ENCODE results near the gene RNF187. TPM values are rescaled to one million over a fixed set of nuclear protein-coding genes. Genes with fewer than 3 reads are reported as not detected.

The RNF187 gene
- total and polyA plus RNA-seq, 2 of the 4 experiments (the other 2 are of a cell fraction): 14.0 to 55.4 TPM

DNA sequence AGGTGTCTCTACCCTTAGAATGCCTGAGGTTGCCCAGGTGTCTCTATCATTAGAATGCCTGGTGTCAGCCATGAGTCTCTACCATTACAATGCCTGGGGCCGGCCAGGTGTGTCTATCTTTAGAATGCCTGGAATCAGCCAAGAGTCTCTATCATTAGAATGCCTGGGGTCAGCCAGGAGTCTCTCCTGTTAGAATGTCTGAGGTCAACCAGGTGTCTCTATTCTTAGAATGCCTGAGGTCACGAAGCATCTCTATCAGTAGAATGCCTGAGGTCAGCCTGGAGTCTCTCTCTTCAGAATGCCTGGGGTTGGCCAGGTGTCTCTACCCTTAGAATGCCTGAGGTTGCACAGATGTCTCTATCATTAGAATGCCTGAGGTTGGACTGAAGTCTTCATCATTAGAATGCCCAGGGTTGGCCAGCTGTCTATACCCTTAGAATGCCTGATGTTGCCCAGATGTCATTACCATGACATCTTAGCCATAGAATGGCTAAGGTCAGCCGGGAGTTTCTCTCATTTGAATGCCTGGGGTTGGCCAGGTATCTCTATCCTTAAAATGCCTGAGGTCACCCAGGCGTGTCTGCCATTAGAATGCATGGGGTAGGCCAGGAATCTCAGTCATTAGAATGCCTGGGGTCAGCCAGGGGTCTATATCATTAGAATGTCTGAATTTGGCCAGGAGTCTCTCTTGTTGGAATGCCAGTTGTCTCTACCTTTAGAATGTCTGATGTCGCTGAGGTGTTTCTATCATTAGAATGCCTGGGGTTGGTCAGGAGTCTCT, 44.0 kb downstream of the RNF187 start:
- Histone ChIP-seq H2AK5ac (ENCODE audit: low read depth, low read length) (no peak overlapping the region), H3K4me3 (ENCODE audit: insufficient read depth, low read depth, low read length) (no peak overlapping the region), H3K23ac (ENCODE audit: low read depth, low read length) (no peak overlapping the region), H2BK120ac (ENCODE audit: low read depth, low read length) (no peak overlapping the region), H3K27ac (ENCODE audit: insufficient read depth, low read length) (no peak overlapping the region), H2AFZ (replicated peaks; ENCODE audit: low read length, poor library complexity) (no peak overlapping the region), H3K9ac (ENCODE audit: low read depth, low read length) (no peak overlapping the region), H2BK15ac (ENCODE audit: low read depth, low read length) (no peak overlapping the region), H2BK20ac (ENCODE audit: low read depth, low read length) (no peak overlapping the region), H3K18ac (ENCODE audit: low read depth, low read length) (no peak overlapping the region), H3K14ac (replicated peaks; ENCODE audit: low read depth, low read length) (no peak overlapping the region), H3K27me3 (ENCODE audit: control insufficient read depth, insufficient read depth, low read length) (no peaks in the 10 kb centered on the region), H3K9me1 (ENCODE audit: insufficient read depth, low read length) (no peaks in the 10 kb centered on the region), H2BK5ac (ENCODE audit: low read depth, low read length, poor library complexity, severe bottlenecking) (no peak overlapping the region), H3K4ac (ENCODE audit: low read depth, low read length) (no peak overlapping the region), H3K36me3 (ENCODE audit: control insufficient read depth, insufficient read depth, low read length) (no peaks in the 10 kb centered on the region), H3K56ac (ENCODE audit: extremely low read depth, insufficient read depth, low read length) (no peak overlapping the region), H2AK9ac (replicated peaks; ENCODE audit: low read depth, low read length, poor library complexity) (no peak overlapping the region), H3K79me1 (ENCODE audit: low read depth in 1 of 2, low read length in 2 of 2) (no peaks in the 10 kb centered on the region), H3K4me1 (ENCODE audit: control insufficient read depth, insufficient read depth, low read length) (no peaks in the 10 kb centered on the region), H4K8ac (ENCODE audit: low read depth in 2 of 2, low read length in 2 of 2) (no peak overlapping the region), H4K91ac (ENCODE audit: insufficient read depth, low read depth, low read length) (no peak overlapping the region), H3K9me3 (ENCODE audit: control insufficient read depth, insufficient read depth, low read length) (no peaks in the 10 kb centered on the region; the same call in 1 of the 2 replicates), H4K20me1 (ENCODE audit: insufficient read depth, low read length) (no peaks in the 10 kb centered on the region), H4K5ac (ENCODE audit: low read depth, low read length) (no peak overlapping the region), H3K4me2 (ENCODE audit: low read depth, low read length) (no peak overlapping the region)
- dilution Hi-C loops (cut with HindIII; ENCODE audit: low sequenced_read_pairs, unreplicated experiment) (no loop called here), intact Hi-C loops (cut with micrococcal nuclease) (no loop called here), in situ Hi-C loops (cut with MboI; ENCODE audit: low sequenced_read_pairs) (no loop called here)
- POLR2A ChIA-PET (ENCODE audit: unreplicated experiment): no interaction called here
- ATAC-seq (ENCODE audit: low read depth) (no peak), DNase-seq (no peak)
- BruUV-seq (replicated peaks): no TSS peak
- TF ChIP-seq MAFK (IDR thresholded peaks at IDR 0.05; ENCODE audit: low read depth, low read length) (no peak), RAD21 (IDR thresholded peaks at IDR 0.05; ENCODE audit: low read length) (no peak), RFX5 (IDR thresholded peaks at IDR 0.05; ENCODE audit: low read depth, low read length) (no peak), BHLHE40 (IDR thresholded peaks at IDR 0.05; ENCODE audit: low read depth, low read length) (no peak), NFE2L2 (IDR thresholded peaks at IDR 0.05; ENCODE audit: low read depth, low read length) (no peak), RCOR1 (IDR thresholded peaks at IDR 0.05; ENCODE audit: insufficient replicate concordance, low read length) (no peak), CHD1 (IDR thresholded peaks at IDR 0.05; ENCODE audit: low read depth, low read length) (no peak), CEBPB (IDR thresholded peaks at IDR 0.05; ENCODE audit: low read depth, low read length) (no peak), POLR2A (IDR thresholded peaks at IDR 0.05; ENCODE audit: low read depth, low read length) (no peak), MAZ (IDR thresholded peaks at IDR 0.05; ENCODE audit: borderline replicate concordance, low read depth, low read length) (no peak), MXI1 (IDR thresholded peaks at IDR 0.05; ENCODE audit: borderline replicate concordance, low read depth, low read length) (no peak), SMC3 (IDR thresholded peaks at IDR 0.05; ENCODE audit: low read depth, low read length) (no peak), FOS (IDR thresholded peaks at IDR 0.05; ENCODE audit: low read depth, low read length) (no peak)
- TF ChIP-seq, protein P1, sequence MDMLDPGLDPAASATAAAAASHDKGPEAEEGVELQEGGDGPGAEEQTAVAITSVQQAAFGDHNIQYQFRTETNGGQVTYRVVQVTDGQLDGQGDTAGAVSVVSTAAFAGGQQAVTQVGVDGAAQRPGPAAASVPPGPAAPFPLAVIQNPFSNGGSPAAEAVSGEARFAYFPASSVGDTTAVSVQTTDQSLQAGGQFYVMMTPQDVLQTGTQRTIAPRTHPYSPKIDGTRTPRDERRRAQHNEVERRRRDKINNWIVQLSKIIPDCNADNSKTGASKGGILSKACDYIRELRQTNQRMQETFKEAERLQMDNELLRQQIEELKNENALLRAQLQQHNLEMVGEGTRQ (IDR thresholded peaks at IDR 0.05; ENCODE audit: low read depth, low read length): no peak
- TF ChIP-seq, protein P2, sequence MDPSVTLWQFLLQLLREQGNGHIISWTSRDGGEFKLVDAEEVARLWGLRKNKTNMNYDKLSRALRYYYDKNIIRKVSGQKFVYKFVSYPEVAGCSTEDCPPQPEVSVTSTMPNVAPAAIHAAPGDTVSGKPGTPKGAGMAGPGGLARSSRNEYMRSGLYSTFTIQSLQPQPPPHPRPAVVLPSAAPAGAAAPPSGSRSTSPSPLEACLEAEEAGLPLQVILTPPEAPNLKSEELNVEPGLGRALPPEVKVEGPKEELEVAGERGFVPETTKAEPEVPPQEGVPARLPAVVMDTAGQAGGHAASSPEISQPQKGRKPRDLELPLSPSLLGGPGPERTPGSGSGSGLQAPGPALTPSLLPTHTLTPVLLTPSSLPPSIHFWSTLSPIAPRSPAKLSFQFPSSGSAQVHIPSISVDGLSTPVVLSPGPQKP (IDR thresholded peaks at IDR 0.05; ENCODE audit: borderline replicate concordance, low read depth, low read length): no peak
- TF ChIP-seq, protein P3, sequence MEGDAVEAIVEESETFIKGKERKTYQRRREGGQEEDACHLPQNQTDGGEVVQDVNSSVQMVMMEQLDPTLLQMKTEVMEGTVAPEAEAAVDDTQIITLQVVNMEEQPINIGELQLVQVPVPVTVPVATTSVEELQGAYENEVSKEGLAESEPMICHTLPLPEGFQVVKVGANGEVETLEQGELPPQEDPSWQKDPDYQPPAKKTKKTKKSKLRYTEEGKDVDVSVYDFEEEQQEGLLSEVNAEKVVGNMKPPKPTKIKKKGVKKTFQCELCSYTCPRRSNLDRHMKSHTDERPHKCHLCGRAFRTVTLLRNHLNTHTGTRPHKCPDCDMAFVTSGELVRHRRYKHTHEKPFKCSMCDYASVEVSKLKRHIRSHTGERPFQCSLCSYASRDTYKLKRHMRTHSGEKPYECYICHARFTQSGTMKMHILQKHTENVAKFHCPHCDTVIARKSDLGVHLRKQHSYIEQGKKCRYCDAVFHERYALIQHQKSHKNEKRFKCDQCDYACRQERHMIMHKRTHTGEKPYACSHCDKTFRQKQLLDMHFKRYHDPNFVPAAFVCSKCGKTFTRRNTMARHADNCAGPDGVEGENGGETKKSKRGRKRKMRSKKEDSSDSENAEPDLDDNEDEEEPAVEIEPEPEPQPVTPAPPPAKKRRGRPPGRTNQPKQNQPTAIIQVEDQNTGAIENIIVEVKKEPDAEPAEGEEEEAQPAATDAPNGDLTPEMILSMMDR (conservative IDR thresholded peaks at IDR 0.05; ENCODE audit: low read depth, low read length): no peak
- WGBS, 2 experiments (ENCODE audit: extremely low coverage in 2 of 2, insufficient read length in 1 of 2): 24% methylated on average over 2 of the region's 5 CpGs; no CpG with 5 or more reads in 1 of the 2 experiments
- CTCF ChIA-PET: no interaction called here
